Raji (cell line): ENCODE results near the gene GTPBP3.

Experiments
- POLR2A ChIP-seq: IDR thresholded peaks from 2 replicates; pipeline ENCODE4 v1.6.1; 2011; ENCODE audit warnings: low read depth, low read length, control low read depth; ENCODE audit not compliant: insufficient read depth

GTPBP3 gene

DNA sequence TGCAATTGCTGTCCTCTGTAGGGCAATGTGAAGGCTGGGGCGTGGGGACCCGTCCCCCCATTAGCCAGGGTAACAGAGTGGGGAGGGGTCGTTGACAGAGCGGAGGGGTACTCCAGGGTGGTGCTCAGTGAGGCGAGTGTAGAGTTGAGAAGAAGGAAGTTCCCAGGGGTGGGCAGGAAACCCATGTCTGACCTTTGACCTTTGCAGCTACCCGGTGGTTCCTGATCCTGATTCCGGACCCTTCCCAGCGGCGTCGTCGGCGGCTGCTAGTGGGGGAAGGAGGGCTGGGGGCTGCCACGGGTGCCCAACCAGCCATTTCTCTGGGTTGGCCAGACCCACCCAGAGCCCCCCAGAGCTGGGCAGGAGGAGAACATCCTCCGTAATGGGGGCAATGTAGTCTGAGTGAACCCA lies 41.9 kb downstream of the GTPBP3 start:
- no peak for TF ChIP-seq POLR2A

- no peak for TF ChIP-seq POLR2A
Measured at GRCh38 chr19:17380426-17381138, 43.2 kb downstream of the GTPBP3 start.

- no peak for TF ChIP-seq POLR2A
Measured at GRCh38 chr19:17385878-17386611, 48.7 kb downstream of the GTPBP3 start.

DNA sequence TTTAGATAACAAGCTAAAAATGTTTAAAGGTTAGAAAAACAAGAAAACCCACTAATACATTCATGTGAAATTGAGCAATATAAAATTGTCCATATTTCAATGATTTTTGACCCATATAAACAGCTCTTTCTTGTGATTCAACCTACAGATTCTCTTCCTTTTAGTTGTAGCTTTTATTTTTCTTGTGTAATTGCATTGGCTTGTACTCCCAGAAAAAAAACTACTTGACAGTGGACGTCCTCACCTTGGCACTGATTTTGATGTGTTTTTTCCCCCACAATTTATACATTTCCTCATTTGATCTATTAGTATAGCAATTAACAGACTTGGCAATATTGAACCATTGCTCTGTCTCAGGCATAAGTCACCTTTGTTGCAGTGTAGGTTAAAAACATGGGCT lies 51.9 kb downstream of the GTPBP3 start:
- no peak for TF ChIP-seq POLR2A

GRCh38 chr19:17389957-17390664 lies 52.8 kb downstream of the GTPBP3 start:
- no peak for TF ChIP-seq POLR2A

DNA sequence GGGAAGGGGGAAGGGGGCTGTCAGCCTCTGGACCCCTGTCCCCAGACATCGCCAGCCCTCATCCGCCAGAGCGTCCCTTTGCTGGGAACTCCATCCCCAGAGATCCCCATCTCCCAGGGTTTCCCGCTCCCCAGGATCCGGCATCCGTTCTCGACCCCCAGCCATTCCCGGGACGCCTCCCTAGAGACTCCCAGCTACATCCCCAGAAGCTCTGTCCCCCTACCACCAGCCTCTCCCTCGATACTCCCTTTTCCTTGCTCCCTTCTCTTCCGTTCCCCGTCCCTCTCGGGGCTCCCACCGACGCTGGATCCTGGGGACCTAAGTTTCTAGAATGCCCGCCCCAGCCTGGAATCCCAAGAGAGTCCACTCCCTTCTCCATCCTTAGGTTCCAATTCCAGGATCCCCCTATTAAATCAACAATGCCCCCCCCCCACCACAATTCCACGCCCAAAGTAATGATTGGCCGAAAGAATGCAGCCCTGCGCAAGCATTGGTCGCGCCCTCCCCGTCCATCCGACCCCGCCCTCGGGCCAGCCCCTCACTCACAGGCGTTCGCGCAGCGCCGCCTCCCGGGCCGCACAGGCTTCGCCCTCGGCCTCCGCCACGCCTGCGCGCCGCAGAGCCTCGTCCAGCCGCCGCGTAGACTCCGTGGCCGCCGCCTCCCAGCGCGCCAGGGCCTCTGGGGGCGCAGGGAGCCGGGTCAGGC lies 53.5 kb downstream of the GTPBP3 start:
- no peak; the same call in 1 of the 2 replicates for TF ChIP-seq POLR2A

DNA sequence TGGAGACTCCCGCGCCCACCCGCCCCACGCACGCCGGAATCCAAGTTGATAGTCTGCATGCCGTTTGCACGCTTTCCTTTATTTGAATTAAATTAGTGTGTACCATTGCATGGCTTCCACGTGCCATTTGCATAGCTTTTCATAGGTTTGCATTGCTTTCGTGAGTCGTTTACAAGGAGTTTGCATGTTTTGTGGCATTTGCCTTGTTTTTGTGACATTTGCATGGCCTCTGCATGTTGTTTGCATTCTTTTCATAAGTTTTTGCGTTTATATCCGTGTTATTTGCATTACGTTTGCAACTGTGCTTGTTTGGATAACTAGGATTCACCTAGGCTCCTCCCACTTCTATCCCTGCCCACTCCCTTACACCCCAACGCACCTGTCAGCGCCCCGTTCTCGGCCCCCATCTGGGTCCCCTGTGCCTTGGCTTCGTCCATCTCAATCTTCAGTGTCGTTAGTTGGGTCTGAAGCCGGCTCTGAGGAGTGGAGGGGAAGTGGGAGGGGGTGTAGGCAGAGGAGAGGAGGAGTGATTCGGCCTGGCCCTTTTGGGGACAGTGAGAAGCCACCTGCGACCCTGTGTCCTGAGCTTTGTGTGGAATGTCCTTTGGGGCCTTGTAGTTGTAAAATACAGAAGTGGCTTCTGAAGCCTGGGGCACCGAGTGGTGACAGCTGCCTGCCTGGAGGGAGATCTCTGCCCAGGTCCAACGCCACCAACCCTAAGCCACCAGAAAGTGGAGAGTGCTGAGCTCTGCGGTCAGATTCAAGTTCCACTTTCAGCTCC lies 54.2 kb downstream of the GTPBP3 start:
- peak; percentile 21; the same call in 1 of the 2 replicates for TF ChIP-seq POLR2A
